ENCODE measurements around the gene IGSF22. TPM values are rescaled to one million over a fixed set of nuclear protein-coding genes. Genes with fewer than 3 reads are reported as not detected.

IGSF22 gene
- total RNA-seq, 1 experiment from 2014 or later, result 0.08 TPM

GRCh38 chr11:18713646-18714442, 12.1 kb downstream of the IGSF22 start:
- Histone ChIP-seq H3K27ac (no peak overlapping the region), H3K36me3 (no peaks in the 10 kb centered on the region), H3K4me1 (no peaks in the 10 kb centered on the region), H3K9me3 (replicated peaks) (no peaks in the 10 kb centered on the region), H3K27me3 (peaks cover 7% of the 10 kb centered on the region), H3K4me3 (no peak overlapping the region)
- DNase-seq, result no peak

- Histone ChIP-seq H3K9me3 (replicated peaks) (no peaks in the 10 kb centered on the region), H3K36me3 (no peaks in the 10 kb centered on the region), H3K4me1 (peaks cover 5% of the 10 kb centered on the region), H3K4me3 (no peak overlapping the region), H3K27ac (no peak overlapping the region), H3K27me3 (peaks cover 3% of the 10 kb centered on the region; the same call in 1 of the 2 replicates)
- DNase-seq, result no peak
These were observed 15.4 kb downstream of the IGSF22 start for GRCh38 chr11:18710545-18710944.

GRCh38 chr11:18709414-18709813, 16.6 kb downstream of the IGSF22 start:
- no peak overlapping the region for H3K4me3 ChIP-seq
- H3K27me3 ChIP-seq, result 0 out of 2 replicates have a peak, but pooled peaks cover 3% of the 10 kb centered on the region
- peaks cover 16% of the 10 kb centered on the region for H3K4me1 ChIP-seq
- DNase-seq, result no peak
- no peaks in the 10 kb centered on the region for H3K36me3 ChIP-seq
- H3K27ac ChIP-seq, result no peak overlapping the region
- H3K9me3 ChIP-seq (replicated peaks), result no peaks in the 10 kb centered on the region

- H3K27me3 ChIP-seq, result 0 out of 2 replicates have a peak, but pooled peaks cover 3% of the 10 kb centered on the region
- no peaks in the 10 kb centered on the region for H3K36me3 ChIP-seq
- H3K4me1 ChIP-seq, result peaks cover 31% of the 10 kb centered on the region
- no peaks in the 10 kb centered on the region for H3K9me3 ChIP-seq (replicated peaks)
- DNase-seq, result no peak
- H3K27ac ChIP-seq, result no peak overlapping the region
- no peak overlapping the region for H3K4me3 ChIP-seq
These were observed 18.1 kb downstream of the IGSF22 start for GRCh38 chr11:18707811-18708340.

- no peak for DNase-seq
- H3K27me3 ChIP-seq, result no peaks in the 10 kb centered on the region
- no peak overlapping the region for H3K4me3 ChIP-seq
- H3K9me3 ChIP-seq (replicated peaks), result no peaks in the 10 kb centered on the region
- H3K27ac ChIP-seq, result no peak overlapping the region
- no peaks in the 10 kb centered on the region for H3K36me3 ChIP-seq
- H3K4me1 ChIP-seq, result peaks cover 34% of the 10 kb centered on the region
These were observed 19.4 kb downstream of the IGSF22 start for GRCh38 chr11:18706330-18707243.

GRCh38 chr11:18705651-18706281, 20.2 kb downstream of the IGSF22 start:
- no peak overlapping the region for H3K4me3 ChIP-seq
- peak; percentile 65 to 68 for DNase-seq
- H3K27me3 ChIP-seq, result no peaks in the 10 kb centered on the region
- peaks cover 42% of the 10 kb centered on the region for H3K4me1 ChIP-seq
- H3K36me3 ChIP-seq, result no peaks in the 10 kb centered on the region
- peak overlapping the region; percentile 73 for H3K27ac ChIP-seq
- no peaks in the 10 kb centered on the region for H3K9me3 ChIP-seq (replicated peaks)

- DNase-seq, result no peak
- Histone ChIP-seq H3K4me1 (peaks cover 52% of the 10 kb centered on the region), H3K36me3 (no peaks in the 10 kb centered on the region), H3K27ac (peak overlapping the region; percentile 73), H3K4me3 (no peak overlapping the region), H3K27me3 (no peaks in the 10 kb centered on the region), H3K9me3 (replicated peaks) (no peaks in the 10 kb centered on the region)
These were observed 21.3 kb downstream of the IGSF22 start for GRCh38 chr11:18704698-18705097.

GRCh38 chr11:18704045-18704645, 21.8 kb downstream of the IGSF22 start:
- no peak overlapping the region for H3K4me3 ChIP-seq
- no peaks in the 10 kb centered on the region for H3K36me3 ChIP-seq
- H3K4me1 ChIP-seq, result peaks cover 56% of the 10 kb centered on the region
- no peaks in the 10 kb centered on the region for H3K27me3 ChIP-seq
- H3K27ac ChIP-seq, result peak overlapping the region; percentile 34
- no peaks in the 10 kb centered on the region for H3K9me3 ChIP-seq (replicated peaks)
- DNase-seq, result no peak

GRCh38 chr11:18703001-18703763, 22.8 kb downstream of the IGSF22 start:
- Histone ChIP-seq H3K27ac (peak overlapping the region; percentile 34), H3K4me3 (no peak overlapping the region), H3K9me3 (replicated peaks) (no peaks in the 10 kb centered on the region), H3K36me3 (no peaks in the 10 kb centered on the region), H3K27me3 (no peaks in the 10 kb centered on the region), H3K4me1 (peaks cover 56% of the 10 kb centered on the region)
- DNase-seq, result peak; percentile 35 to 66

GRCh38 chr11:18701614-18702216, 24.3 kb downstream of the IGSF22 start:
- no peaks in the 10 kb centered on the region for H3K36me3 ChIP-seq
- DNase-seq, result no peak
- H3K9me3 ChIP-seq (replicated peaks), result no peaks in the 10 kb centered on the region
- H3K27ac ChIP-seq, result no peak overlapping the region; the same call in 1 of the 2 replicates
- no peaks in the 10 kb centered on the region for H3K27me3 ChIP-seq
- H3K4me1 ChIP-seq, result peaks cover 61% of the 10 kb centered on the region
- H3K4me3 ChIP-seq, result no peak overlapping the region

DNA sequence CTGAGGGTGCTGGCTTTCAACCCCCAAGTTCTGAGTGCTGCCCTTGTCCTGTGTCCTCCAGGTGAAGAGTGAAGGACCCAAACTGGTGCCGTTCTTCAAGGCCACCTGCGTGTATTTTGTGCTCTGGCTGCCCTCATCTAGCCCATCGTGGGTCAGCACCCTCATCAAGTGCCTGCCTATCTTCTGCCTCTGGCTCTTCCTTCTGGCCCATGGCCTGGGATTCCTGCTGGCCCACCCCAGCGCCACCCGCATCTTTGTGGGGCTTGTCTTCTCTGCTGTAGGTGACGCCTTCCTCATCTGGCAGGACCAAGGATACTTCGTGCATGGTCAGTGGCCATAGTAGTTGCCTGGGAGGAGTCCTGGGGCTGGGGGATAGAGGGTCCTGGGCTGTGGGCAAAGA, 25.1 kb downstream of the IGSF22 start:
- no peak overlapping the region for H3K4me3 ChIP-seq
- H3K9me3 ChIP-seq (replicated peaks), result no peaks in the 10 kb centered on the region
- no peaks in the 10 kb centered on the region for H3K36me3 ChIP-seq
- no peak for DNase-seq
- peak overlapping the region; percentile 90 for H3K27ac ChIP-seq
- no peaks in the 10 kb centered on the region for H3K27me3 ChIP-seq
- peaks cover 59% of the 10 kb centered on the region for H3K4me1 ChIP-seq

DNA sequence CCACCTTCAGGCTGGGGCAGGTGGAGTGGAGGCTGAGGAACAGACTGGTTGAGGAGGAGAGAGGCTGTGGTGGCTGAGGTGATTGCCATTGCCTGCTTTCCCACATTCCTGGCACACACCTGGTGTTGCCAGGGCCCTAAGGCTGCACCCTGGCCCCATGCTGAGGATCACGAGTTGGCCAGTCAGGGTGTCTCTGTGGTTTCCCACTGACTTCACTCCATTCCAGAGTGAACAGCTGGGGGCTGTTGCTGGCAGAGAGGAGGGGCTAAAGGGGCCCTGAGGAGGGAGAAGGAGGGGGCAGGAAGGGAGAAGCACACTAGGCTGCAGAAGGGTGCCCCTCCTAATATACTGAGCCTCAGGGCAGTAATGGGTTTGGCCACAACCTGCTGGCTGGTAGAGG, 25.6 kb downstream of the IGSF22 start:
- Histone ChIP-seq H3K9me3 (replicated peaks) (no peaks in the 10 kb centered on the region), H3K4me1 (peaks cover 54% of the 10 kb centered on the region), H3K36me3 (no peaks in the 10 kb centered on the region), H3K27ac (peak overlapping the region; percentile 90), H3K27me3 (no peaks in the 10 kb centered on the region), H3K4me3 (peak overlapping the region; percentile 79; the same call in 1 of the 2 replicates)
- peak; percentile 96 to 97 for DNase-seq

- Histone ChIP-seq H3K9me3 (replicated peaks) (no peaks in the 10 kb centered on the region), H3K27me3 (no peaks in the 10 kb centered on the region), H3K36me3 (no peaks in the 10 kb centered on the region), H3K27ac (peak overlapping the region; percentile 90), H3K4me3 (peak overlapping the region; percentile 79), H3K4me1 (peaks cover 49% of the 10 kb centered on the region)
- DNase-seq, result peak; percentile 66 to 77
These were observed 26.1 kb downstream of the IGSF22 start for GRCh38 chr11:18699848-18700261.

Measured in SJCRH30 (cell line).